NCI-H187 treated with DMSO at 0.1 percent for 48 hours (cell line): ENCODE data around the gene DNAJB9.
"Not testable (repeated sequence)": the region's sequence is repeated elsewhere in the genome, so short reads cannot be mapped to it uniquely, and the experiment has no call there.

Experiments used
- DNase-seq: peaks from one replicate; lab custom pipeline; 2025; lab: John Stamatoyannopoulos, UW

The DNAJB9 gene

GRCh38 chr7:108569381-108570145 is at the start of gene DNAJB9, which contains the start of gene THAP5:
TSS of gene DNAJB9 (plus strand) at chr7:108569874. CDS start at chr7:108571727, 1,853 bp downstream.
TSS of gene THAP5 (minus strand) at chr7:108569706. CDS start at chr7:108569569, 137 bp downstream.
- DNase-seq: peak; percentile 93

GRCh38 chr7:108522780-108523179 is 46.9 kb upstream of the DNAJB9 start:
- no peak for DNase-seq

- peak; percentile 59 for DNase-seq
Measured at GRCh38 chr7:108525327-108525984, 44.2 kb upstream of the DNAJB9 start.

- peak; percentile 92 for DNase-seq
Measured at GRCh38 chr7:108525985-108526767, 43.5 kb upstream of the DNAJB9 start, which contains the start of gene PNPLA8. TSS of gene PNPLA8 (minus strand) at chr7:108526135. CDS start at chr7:108515491, 10,644 bp downstream.

GRCh38 chr7:108526768-108527017 is 43.0 kb upstream of the DNAJB9 start:
- DNase-seq: no peak

GRCh38 chr7:108528183-108528712 is 41.4 kb upstream of the DNAJB9 start:
- DNase-seq: no peak

- no peak for DNase-seq
Measured at GRCh38 chr7:108529341-108529740, 40.3 kb upstream of the DNAJB9 start.

GRCh38 chr7:108533712-108534111 is 36.0 kb upstream of the DNAJB9 start:
- no peak for DNase-seq

- no peak for DNase-seq
Measured at GRCh38 chr7:108535257-108535656, 34.4 kb upstream of the DNAJB9 start.

- no peak for DNase-seq
Measured at GRCh38 chr7:108535744-108536143, 33.9 kb upstream of the DNAJB9 start.

GRCh38 chr7:108537229-108537628 is 32.4 kb upstream of the DNAJB9 start:
- no peak for DNase-seq

GRCh38 chr7:108538236-108538635 is 31.4 kb upstream of the DNAJB9 start:
- DNase-seq: not testable (repeated sequence)

GRCh38 chr7:108538685-108539084 is 31.0 kb upstream of the DNAJB9 start:
- DNase-seq: not testable (repeated sequence)

GRCh38 chr7:108541478-108541877 is 28.2 kb upstream of the DNAJB9 start:
- no peak for DNase-seq

- DNase-seq: not testable (repeated sequence)
Measured at GRCh38 chr7:108548141-108548896, 21.4 kb upstream of the DNAJB9 start.

- not testable (repeated sequence) for DNase-seq
Measured at GRCh38 chr7:108556665-108557064, 13.0 kb upstream of the DNAJB9 start.

GRCh38 chr7:108557191-108557590 is 12.5 kb upstream of the DNAJB9 start:
- no peak for DNase-seq

GRCh38 chr7:108557617-108558016 is 12.1 kb upstream of the DNAJB9 start:
- DNase-seq: no peak

GRCh38 chr7:108559253-108559652 is 10.4 kb upstream of the DNAJB9 start:
- no peak for DNase-seq

GRCh38 chr7:108561047-108561619 is 8.5 kb upstream of the DNAJB9 start:
- no peak for DNase-seq

- DNase-seq: no peak
Measured at GRCh38 chr7:108565987-108566386, 3.7 kb upstream of the DNAJB9 start.
